NCI-H2196 treated with DMSO at 0.1 percent for 48 hours (cell line): ENCODE data around the gene GPC6.

ENCODE experiments used
- DNase-seq: peaks from one replicate; lab custom pipeline; 2025; ENCODE audit not compliant: unreplicated experiment; lab: John Stamatoyannopoulos, UW

Gene GPC6

DNA sequence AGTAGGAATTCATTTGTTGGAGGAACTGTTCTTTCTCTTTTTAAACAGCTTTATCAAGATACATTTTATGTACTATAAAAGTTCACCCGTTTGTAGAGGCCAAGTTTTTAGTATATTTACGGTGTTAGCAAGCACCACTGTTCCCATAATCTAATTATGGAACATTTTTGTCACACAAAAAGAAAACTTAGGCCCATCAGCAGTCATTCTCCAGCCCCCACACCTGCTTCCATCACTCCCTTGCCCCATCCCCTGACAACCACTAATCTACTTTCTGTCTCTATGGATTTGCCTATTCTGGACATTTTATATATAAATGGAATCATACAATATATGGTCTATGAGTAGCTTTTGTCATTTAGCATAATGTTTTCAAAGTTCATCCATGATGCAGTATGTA lies 787.9 kb downstream of the GPC6 start:
- DNase-seq, result no peak

DNA sequence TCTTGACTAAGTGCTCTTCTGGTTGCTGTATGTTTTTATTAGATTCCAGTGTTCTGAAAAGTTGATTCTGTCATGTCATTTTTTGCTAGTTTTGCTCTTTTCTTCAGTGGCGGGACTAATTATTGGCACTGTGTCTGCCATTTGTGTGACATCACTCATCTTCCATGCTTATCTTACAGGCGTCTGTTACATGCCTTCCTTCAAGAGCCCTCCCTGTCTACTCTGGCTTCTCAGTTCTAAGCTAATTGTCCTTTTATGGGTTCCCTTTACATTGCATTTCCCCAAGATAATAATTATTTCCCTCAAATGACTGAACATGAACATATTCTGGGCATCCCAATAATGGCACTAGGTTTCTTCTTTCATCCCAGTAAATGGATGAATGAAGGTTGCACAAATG lies 793.8 kb downstream of the GPC6 start:
- no peak for DNase-seq

DNA sequence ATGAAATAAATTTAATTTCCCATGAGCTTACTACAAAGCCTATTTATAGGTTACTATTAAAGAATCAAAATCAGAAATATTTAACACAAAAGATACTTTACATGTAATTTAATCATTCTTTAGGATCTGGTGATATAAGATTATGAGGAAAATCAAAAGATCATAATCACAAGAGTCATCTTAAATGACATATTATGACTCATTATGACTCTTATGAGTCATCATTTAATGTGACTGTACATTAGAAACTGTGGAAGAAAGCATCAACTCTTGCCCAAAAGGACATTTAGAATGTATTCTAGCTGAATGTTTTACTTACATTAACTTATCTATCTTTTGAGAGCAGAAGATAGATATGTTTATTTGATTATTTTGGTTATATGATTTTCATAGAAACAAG lies 794.2 kb downstream of the GPC6 start:
- DNase-seq, result no peak

DNA sequence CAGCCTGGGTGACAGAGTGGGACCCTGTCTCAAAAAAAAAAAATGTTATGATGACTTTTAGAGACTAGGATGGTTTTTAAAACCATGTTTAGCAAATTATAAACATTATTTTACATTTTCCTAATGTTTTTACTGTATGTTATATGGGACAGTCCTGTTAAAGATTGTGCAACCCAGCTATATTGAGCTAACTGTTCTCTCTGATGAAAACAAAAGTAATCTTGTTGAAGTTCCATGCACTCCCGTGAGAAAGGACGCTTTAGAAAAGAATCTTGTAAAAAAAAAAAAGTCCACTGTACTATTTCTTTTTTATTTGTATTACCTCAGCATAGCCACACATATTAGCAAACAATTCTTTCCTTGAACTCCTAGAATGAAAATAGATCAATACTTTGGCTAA lies 801.6 kb downstream of the GPC6 start:
- DNase-seq, result no peak

DNA sequence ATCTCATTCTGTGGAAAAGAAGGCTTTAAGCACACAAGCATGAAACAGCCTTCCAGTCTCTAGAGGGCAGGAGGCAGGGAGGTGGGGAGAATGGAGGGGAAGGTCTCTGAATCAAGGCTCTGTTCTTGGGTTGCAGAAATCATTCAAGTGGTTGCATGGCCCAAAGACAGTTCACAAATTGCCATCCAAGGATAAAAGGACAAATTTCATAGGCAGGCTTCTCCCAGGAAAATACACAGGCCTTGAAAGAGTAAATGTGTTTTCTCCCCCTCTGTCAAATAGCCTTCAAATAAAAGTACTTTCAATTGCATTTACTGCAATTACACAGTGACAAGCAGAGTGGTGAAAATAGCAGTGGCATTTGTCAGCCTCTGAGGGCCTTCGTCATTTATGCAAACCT lies 802.0 kb downstream of the GPC6 start:
- DNase-seq, result no peak

DNA sequence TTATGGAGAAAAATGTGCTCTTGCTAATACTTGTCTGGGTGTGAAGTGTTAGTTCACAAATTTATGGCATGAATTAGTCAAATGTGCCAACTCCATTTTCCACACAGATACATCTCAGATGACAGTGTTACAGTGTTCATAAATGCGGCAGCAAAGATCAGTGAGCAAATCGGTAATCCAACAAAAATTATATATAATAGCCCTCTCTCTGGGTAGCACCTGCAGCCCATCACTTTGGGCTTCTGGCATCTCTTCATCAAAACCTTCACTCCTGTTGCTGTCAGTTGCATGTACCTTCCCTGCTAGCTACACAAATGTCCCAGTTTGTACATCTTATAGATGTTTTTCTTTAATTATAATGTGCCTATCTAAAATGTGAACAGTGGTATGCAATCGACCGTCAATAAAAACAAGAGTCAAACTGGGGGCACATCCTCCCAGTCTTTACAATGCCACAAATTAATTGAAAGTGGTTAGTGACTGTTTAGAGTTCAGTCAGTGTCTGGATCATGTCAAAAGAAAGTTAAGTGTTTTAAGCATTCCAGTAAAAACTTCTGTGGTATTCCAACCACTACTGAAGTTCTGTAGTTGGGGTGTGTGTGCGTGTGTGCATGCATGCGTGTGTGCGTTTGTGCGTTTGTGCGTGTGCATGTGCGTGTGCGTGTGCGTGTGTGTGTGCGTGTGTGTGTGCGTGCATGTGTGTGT lies 804.0 kb downstream of the GPC6 start:
- DNase-seq, result no peak

DNA sequence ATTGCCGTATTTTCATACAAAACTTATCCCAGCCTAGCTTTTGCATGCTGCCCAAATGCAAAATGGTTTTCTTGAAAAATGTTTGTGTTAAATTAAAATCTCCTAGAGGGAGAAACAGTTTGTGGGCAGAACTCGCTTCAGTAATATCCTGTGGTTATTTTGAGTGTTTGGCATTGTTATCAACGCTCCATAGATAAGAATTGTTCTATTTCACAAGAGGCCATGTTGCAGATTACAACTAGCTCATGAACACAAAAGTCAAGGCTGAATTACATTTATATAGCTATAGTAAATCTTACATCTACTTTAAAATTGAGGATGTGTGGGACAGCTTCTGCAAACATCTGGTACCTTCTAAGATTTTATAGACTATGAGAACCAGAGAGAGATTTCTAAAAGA lies 805.0 kb downstream of the GPC6 start:
- DNase-seq, result no peak

DNA sequence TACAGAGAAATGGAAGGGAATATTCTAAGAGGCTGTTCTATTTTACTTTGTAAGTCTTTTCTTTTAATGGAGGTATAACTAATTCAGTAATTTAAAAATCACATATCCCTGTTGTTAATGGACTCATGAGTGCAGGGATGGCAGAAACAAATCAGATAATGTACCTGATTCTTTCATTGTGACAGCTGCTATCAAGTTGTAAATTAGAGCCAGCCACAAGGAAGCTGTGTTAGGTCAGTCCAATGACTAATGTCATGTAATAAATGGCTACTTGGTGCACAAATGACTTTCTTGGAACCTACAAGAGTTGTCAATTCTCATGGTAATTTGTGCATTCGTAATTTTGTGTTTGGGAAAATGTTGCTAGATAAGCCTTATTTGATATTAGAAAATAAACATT lies 806.5 kb downstream of the GPC6 start:
- DNase-seq, result no peak

DNA sequence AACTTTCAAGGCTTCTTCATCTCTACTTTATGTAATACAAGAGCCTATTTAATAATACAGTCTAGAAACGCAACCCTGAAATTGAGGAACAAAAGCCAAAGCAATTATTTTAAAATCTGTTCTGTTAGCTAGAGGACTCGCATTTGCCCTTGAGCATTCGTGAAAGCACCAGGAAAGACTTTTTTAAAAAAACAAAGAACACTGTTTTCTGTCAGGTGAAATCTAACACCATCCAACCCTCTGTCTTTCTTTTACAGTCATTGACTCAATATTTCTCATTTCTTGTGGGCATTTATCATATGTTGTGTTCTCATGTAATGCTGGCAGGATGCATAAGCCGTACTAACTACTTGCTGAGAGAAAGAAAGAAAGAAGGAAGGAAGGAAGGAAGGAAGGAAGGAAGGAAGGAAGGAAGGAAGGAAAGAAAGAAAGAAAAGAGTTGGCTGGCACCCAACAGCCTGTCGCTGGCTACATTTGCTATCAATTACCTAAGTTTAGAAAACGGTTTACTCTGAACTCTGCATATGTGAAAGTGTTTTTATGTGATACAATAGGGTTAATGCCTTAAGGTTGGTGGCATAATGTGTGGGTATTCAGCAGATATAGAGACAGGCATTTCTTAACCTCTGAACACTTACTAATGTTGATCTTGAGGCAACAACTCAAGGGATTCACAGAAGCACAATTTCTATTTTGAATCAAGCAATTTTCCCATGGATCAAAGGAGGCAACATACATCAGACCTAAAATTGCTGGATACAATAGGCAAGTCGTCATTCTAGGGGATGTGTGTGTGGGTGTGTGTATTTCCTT lies 807.4 kb downstream of the GPC6 start:
- no peak for DNase-seq

DNA sequence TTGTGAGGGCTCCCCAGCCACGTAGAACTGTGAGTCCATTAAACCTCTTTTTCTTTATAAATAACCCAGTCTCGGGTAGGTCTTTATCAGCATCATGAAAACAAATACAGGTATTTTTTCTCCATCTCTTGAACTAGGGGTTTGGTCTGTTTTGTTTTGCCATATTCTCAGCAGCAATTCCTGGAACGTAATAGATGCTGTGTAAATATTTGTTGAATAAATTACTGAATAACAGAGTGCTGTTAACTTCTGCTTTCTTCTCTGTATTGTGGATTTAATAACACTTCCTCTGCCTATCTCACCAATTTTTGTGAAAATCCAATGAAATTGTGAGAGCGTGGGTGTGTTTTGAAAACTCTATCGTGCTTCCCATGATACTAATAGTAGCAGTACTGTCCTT lies 823.4 kb downstream of the GPC6 start:
- no peak for DNase-seq

DNA sequence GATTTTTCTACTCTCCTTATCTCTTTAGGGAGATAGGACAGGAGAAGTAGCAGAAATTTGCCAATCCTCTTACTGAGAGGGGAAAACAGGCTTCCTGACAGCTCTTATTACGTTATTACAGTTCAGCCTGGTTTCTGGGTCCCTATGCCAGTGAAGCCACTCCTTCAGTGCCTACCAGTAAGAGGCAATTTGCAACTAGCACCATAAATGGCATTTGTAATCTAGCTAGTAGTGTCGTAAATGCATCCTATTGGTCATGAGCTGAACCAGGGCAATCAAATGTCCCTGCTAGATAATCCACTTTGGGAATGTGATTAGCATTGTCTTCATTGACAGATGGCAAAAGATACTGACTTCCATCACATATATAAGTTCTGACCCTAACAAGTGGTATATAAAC lies 824.1 kb downstream of the GPC6 start:
- no peak for DNase-seq

DNA sequence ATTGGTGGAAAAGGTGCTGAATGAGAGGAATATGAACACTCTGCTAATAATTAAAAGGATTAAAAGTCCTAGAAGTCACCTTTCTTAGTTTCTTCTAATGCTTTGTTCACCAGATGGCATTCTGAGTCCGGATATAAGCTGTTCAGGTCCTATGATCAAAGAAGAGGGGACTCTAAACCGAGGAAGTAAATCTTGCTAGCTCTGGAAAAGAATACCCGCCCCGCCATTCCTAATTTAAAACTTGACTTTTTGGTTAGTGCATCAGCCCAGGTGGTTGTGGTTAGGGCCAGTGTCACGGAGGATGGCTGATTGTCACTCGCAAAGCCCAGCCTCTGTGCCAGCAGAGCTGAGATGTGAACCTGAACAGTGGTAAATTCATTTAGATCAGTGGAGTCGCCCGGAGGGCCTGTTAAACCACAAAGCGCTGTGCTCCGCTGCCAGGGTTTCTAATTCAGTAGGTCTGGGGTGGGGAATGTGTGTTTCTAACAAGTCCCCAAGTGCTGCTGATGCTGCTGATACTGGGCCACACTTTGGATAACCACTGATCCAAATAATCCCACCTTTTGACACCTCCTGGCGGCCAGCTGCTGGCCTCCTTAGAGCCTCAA lies 827.5 kb downstream of the GPC6 start:
- DNase-seq, result no peak

DNA sequence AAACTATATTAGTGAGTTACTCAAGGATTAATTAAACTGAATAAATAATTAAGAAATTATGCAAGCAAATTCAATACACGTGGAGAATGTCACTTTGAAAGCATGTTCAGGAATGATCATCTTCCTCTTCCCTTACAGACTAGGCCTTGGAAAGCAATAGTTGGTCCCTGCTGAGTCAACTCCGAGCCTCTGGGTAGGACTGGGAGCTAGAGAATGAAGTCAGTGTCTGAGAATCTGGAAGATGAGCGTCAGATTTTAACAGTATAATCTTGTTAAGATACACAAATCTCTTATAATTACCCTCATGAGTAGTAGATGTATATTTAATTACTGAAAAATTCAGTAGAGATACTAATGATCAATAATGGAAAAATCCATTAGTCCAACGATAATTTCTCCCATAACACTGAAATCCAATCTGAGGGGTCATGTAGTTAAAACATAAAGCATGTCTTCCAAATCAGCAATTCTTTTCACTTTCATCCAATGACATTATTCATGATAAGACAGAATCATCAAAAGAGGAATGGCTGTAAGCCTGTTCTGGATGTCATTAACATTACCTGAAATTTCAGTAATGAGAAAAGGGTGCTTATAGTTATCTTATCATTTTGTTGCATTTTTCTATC lies 829.9 kb downstream of the GPC6 start:
- DNase-seq, result no peak

DNA sequence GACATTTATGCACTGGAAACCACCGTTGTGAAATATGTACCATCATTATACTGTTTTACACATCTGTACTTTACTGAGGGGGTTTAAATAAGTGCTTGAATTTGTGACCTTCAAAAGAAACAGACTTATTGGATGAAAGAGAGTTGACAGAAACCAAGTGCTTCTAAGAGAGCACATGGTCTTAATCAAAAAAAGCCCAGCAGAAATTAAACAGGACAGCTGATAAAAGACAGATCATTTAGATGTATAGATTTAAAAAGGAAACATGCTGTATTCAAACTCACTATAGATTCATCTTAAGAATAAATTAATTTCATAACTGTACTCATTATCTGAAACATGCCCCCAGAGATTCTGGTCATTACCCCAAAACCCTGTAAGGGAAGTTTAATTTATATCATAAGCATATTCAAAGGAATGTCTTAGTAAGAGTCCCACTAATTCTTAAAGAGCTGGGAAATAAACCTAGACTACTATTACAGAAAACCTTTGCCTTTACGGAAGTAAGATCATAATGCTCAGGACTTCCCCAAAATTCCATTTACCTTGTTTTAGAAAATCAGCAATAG lies 831.1 kb downstream of the GPC6 start:
- no peak for DNase-seq

DNA sequence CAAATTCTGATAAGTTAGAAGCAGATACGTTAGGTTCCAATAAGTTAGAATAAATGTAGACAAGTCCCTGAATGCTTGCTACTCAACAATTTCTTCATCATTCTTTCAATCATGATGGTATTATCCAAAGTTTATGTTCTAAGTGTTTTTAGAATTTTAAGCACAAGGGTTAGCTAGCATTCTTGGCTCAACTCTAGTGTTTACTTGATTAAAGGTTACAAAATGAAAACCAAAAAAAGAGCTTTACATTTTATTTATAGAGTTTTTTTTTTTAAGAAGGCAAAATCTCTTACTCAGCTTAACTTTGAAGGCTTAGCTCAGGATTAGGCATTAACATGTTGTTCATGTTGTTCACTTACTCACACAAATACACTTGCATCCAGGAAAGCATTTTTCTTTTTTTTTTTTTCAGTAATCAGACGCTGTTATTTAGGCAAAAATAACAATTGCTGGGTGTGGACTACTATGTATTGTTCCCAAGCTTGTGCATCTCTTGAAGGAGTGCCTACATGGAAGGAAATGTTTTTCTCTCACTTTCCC lies 832.3 kb downstream of the GPC6 start:
- DNase-seq, result no peak

DNA sequence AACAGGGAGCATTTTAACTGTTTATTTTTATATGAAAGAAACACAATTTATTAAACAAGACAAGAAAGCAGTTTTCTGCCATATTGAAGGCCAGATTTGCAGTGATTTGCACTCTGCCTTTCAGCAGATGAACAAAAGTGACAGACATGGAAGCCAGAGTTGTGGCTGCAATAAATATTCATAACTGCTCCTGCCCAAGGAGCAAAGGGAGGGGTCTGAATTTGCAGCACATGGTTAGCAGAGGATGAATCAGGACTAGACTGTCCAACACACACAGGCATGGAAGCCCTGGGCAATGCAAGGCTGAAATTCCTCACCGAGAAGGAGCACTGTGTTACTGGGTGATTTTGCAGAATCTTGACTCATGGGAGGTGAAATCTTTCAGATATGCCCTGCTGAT lies 834.7 kb downstream of the GPC6 start:
- DNase-seq, result no peak

DNA sequence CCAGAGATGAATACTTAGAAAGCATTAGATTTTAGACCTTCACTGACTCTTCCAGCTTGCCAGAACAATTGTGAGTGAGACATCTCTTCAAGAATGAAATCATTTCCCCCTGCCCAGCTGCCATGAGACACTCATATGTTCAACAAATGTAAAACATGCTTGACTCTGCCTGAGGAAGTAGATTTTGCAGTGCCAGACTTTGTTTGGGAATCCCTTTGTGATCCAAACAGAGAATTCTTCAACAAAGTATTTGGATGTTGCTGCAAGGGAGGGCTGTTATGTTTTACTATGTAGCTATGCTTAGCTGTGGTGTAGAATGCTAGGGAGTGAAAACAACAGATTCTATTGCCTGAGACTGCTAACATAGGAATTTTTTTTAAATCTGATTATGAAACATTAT lies 836.5 kb downstream of the GPC6 start:
- DNase-seq, result no peak

DNA sequence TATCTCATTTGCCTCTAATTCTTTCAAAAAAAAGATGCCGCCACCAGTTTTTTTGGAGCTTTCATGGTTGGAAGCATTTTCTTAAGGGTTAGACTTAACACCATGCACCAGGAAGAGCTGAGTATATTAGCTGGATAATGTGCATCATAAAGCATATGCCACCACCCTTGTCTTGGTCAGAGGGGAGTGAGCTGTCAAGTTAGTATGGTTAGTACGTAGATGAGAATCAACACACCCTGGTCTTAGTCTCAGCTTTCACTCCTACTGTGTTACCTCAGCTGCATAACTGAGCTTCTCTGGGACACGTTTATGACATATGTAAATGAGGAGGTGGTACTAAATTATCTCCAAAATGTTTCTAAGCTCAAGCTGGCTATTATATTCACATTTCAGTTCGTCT lies 837.2 kb downstream of the GPC6 start:
- no peak for DNase-seq

DNA sequence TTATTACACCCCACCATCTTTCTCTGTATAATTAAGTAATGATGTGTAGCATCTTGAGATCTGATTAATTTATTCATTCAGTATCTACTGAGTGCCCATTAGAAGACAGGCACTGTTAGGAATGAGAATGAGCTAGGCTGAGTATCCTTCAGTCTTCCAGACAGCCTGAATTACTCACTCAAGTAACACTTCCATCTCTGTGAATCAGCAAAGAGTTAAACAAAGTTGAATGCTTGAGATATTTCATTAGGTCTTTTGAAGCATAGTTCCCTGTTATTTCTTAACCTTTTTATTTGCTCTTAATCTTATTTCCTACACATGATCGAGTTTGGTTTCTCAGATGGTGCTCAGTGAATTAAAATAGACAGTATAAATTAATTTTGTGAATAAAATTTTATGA lies 839.1 kb downstream of the GPC6 start:
- no peak for DNase-seq

DNA sequence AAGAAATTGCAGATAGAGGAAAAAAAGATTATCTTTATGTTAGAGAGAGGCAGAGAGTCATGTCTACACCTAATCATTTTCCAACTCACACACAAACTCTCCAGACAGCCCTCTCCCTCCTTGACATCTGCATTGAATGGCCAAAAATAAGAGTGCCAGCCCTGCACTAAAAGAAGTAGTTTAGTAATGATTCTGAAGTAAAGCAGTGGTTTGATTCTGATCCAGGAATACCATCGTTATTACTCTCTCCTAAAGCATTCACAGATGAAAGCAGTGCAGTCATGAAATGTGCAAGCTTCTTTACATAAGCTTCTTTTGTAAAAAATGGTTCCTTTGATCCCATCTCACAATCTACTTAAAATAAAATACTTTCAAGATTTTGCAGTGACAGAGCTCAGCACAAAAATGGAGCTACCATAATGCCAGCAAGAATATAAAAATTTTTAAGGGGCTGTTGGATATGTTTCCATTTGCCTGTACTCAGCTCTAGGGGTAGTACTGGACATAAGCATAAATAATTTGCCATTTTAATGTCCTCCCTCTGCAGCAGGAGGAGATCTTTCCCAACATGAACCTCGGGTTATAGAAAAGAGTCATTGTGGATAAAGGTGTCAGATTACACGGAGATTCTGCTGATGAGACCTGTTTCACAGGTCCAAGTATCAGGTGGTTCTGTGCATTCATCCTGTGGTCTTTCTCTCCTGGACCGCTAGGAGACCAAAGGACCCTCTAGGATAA lies 846.6 kb downstream of the GPC6 start:
- DNase-seq, result no peak

DNA sequence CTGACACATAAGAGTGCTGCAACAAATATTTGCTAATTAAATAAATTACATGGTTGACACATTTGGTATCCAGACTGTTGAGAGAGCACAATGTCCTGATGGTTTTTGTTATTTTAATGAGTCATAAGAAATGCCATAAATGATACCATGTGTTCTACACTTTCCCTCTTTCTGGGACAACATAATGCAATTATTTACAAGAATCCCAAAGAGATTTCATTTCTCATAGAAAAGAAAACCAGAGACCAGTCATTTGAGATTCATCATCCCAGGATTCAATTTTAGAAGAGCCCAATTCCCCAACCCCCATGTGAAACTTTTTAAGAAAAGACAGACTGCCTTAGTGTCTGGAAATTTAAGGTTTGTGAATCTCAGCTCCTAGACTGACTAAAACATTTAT lies 853.3 kb downstream of the GPC6 start:
- no peak for DNase-seq
